Activated naive CD8-positive, alpha-beta T cell treated with anti-CD3 and anti-CD28 coated beads, Interleukin-2, amount 10 ng/mL, durations not matched to agents 7 days and 5 days (primary cell): ENCODE results near the gene RHOXF2. TPM values are rescaled to one million over a fixed set of nuclear protein-coding genes. Genes with fewer than 3 reads are reported as not detected.
A peak's percentile ranks its signal among the peaks of the same experiment; 100 is the strongest.
"Not testable (repeated sequence)": the region's sequence is repeated elsewhere in the genome, so short reads cannot be mapped to it uniquely, and the experiment has no call there.

ENCODE experiments used
- ATAC-seq: fragments of 150-1000 bp; cut with Tn5 transposase; one replicate; pipeline ENCODE4 v1.10.0; 2021; ENCODE audit warnings: low read depth, moderate library complexity
- POLR2A ChIA-PET: fragments of 350-600 bp; sonication (Branson Sonifier 250); formaldehyde crosslinking; loops from one replicate; lab custom pipeline; 2021; ENCODE audit warnings: antibody characterized with exemption; lab: Charles Lee
- DNase-seq: peaks from one replicate; pipeline ENCODE4 v3.0.0; 2021
- H3K27ac Mint-ChIP-seq: one replicate; pipeline ENCODE4 v1.8.0; 2022; ENCODE audit warnings: mild to moderate bottlenecking, mixed read lengths
- H3K27me3 Mint-ChIP-seq: one replicate; pipeline ENCODE4 v1.8.0; 2022; ENCODE audit warnings: mild to moderate bottlenecking, moderate library complexity, mixed read lengths
- H3K36me3 Mint-ChIP-seq: one replicate; pipeline ENCODE4 v1.8.0; 2021; ENCODE audit warnings: mild to moderate bottlenecking, mixed read lengths
- H3K4me1 Mint-ChIP-seq: one replicate; pipeline ENCODE4 v1.8.0; 2021; ENCODE audit warnings: mixed read lengths
- H3K4me3 Mint-ChIP-seq: one replicate; pipeline ENCODE4 v1.8.0; 2022; ENCODE audit warnings: mild to moderate bottlenecking, moderate library complexity, mixed read lengths
- H3K9me3 Mint-ChIP-seq: one replicate; pipeline ENCODE4 v1.8.0; 2021; ENCODE audit warnings: mixed read lengths
- total RNA-seq, 2 experiments: library from RNA; stranded (reverse); gene quantifications; one replicate each; pipeline ENCODE4 v1.2.3, GENCODE V29; 2021

RHOXF2 gene, protein sequence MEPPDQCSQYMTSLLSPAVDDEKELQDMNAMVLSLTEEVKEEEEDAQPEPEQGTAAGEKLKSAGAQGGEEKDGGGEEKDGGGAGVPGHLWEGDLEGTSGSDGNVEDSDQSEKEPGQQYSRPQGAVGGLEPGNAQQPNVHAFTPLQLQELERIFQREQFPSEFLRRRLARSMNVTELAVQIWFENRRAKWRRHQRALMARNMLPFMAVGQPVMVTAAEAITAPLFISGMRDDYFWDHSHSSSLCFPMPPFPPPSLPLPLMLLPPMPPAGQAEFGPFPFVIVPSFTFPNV
- total RNA-seq = not detected

DNA sequence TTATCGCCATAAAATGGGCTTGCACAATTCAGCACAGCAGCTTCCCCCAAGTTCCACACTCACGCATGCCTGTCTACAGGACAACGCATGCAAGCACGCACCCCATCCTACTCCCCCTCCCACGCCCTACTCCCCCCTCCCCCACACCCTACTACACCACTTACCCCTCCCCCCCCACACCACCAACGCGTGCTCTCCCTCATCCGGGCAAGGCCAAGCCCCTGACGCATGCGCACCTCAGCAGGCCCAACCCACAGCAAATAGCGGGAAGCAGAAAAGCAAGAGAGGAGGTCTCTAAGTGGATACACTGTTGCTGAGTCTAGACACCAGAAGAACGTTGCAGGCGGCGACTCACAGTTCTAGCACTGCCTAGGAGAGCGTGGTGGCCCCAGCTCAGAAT, at the start of gene RHOXF2:
Gene RHOXF2 (plus strand): TSS at position 301 of the 400 bp plus-strand sequence. CDS start 138 bp downstream, outside the sequence.
- H3K36me3 Mint-ChIP-seq, POLR2A ChIA-PET, ATAC-seq, H3K4me3 Mint-ChIP-seq, H3K27ac Mint-ChIP-seq, DNase-seq, H3K4me1 Mint-ChIP-seq, H3K9me3 Mint-ChIP-seq, H3K27me3 Mint-ChIP-seq: not testable (repeated sequence)

DNA sequence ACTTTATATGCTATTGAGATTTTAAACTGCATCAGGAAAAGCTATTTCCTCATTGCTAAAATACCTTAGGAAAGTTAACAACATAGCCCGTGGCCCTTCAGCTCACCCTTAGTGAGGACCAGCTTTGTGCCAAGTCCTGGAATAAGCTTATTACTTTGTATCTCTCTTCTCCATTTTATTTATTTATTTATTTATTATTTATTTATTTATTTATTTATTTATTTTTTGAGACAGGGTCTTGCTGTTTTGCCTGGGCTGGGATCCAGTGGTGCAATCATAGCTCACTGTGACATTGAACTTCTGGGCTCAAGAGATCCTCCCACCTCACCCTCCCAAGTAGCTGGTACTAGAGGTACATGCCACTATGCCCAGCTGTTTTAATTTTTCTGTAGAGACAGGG, 49.0 kb upstream of the RHOXF2 start:
- H3K27ac Mint-ChIP-seq = no peak overlapping the region
- H3K27me3 Mint-ChIP-seq = no peaks in the 10 kb centered on the region
- no peak overlapping the region for H3K4me3 Mint-ChIP-seq
- DNase-seq = no peak
- no peaks in the 10 kb centered on the region for H3K4me1 Mint-ChIP-seq
- POLR2A ChIA-PET = no interaction called here
- H3K36me3 Mint-ChIP-seq = no peaks in the 10 kb centered on the region
- H3K9me3 Mint-ChIP-seq = no peaks in the 10 kb centered on the region
- ATAC-seq = no peak

DNA sequence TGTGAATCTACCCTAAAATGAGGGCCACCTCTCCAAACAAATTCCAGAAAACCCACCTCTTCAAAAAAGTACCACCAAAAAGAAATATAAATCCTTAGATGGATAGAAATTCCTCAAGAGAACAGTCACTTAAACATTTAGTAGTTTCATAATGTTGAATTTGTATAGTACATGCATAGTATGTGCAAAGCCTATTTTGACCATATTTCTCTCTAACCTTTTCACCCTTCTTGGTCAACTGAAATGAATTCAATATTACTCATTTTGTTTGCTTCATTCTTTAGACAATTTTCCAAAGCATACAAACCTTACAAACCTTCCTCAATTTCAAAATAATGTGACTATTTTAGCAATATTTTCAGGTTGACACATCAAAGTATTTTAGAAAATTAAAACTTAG, 46.8 kb upstream of the RHOXF2 start:
- H3K9me3 Mint-ChIP-seq = no peaks in the 10 kb centered on the region
- POLR2A ChIA-PET = no interaction called here
- H3K36me3 Mint-ChIP-seq = no peaks in the 10 kb centered on the region
- H3K27me3 Mint-ChIP-seq = no peaks in the 10 kb centered on the region
- H3K4me1 Mint-ChIP-seq = no peaks in the 10 kb centered on the region
- ATAC-seq (no peak), DNase-seq (no peak)
- no peak overlapping the region for H3K4me3 Mint-ChIP-seq
- no peak overlapping the region for H3K27ac Mint-ChIP-seq

DNA sequence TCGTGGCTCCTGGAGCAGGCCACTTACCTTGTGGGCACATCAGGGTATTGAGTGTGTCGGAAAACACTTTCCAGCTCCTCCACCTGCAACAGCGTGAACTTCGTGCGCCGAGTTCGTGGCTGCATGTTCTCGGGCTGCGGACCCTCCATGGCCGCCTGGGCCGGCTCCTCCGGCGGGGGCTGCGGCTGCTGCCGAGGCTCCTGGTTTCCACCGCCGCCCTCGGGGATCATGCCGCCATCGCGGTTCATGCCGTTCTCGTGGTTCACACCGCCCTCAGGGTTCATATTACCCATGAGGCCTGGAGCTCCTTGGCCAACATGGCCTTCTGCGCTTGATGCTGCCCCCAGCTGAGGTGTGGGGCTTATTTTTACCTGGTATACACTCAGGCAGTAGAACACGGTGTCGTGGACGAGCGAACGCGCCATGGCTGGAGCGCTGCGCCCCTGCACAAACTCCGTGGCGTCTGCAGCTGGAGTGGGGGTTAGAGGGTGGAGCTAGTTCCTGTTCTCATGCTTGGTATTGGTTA, 42.9 kb upstream of the RHOXF2 start, which contains the start of gene RHOXF1:
Gene RHOXF1 (minus strand): TSS at position 476 of the 526 bp plus-strand sequence. CDS start 51 bp downstream, at position 425.
- Mint-ChIP-seq H3K4me1 (no peaks in the 10 kb centered on the region), H3K4me3 (no peak within 1 kb of the TSS), H3K27me3 (no peaks in the 10 kb centered on the region), H3K27ac (no peak within 1 kb of the TSS), H3K36me3 (no peaks in the 10 kb centered on the region), H3K9me3 (no peaks in the 10 kb centered on the region)
- ATAC-seq (no peak), DNase-seq (no peak)
- POLR2A ChIA-PET = no interaction called here

DNA sequence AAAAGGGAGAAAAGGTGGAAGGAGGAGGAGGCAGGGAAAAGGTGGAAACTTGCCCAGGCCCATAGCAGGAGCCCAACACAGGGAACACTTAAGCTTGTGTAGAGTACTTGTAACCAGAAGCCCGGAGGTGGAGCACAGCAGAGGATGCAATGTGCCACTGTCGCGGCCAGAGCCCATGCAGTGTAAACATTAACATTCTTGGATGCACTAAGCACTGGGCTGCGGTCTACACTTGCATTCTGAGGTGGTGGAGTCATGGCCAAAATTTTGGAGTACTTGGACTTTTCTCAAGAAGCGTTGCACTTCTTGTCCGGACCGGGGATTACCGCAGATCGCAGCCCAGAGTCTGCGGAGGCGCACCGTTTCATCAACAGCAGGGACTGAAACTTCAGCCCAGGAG, 38.2 kb upstream of the RHOXF2 start:
- POLR2A ChIA-PET = no interaction called here
- Mint-ChIP-seq H3K27ac (no peak overlapping the region), H3K4me3 (no peak overlapping the region), H3K9me3 (no peaks in the 10 kb centered on the region), H3K4me1 (peaks cover 1% of the 10 kb centered on the region), H3K36me3 (no peaks in the 10 kb centered on the region), H3K27me3 (no peaks in the 10 kb centered on the region)
- ATAC-seq = no peak
- DNase-seq = no peak

DNA sequence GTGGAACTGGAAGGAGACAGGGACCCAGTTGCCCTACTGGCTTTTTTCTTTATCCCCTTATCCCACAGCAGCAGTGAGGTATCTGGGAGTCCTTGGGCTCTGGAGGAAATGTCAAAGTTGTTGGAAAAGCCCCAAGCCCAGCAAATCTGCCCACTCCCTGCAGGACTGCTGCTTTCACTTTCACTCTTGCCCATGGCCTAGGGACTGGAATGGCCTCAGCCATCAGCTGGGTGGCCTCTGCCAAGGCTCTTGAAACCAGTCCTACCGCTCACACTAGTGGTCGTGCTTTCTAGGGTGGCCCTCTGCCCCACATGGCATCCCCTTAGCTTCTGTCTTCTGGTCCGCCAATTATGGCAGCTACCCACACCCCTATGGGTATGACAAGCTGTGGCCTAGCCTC, 33.0 kb upstream of the RHOXF2 start:
- POLR2A ChIA-PET = no interaction called here
- H3K27me3 Mint-ChIP-seq = no peaks in the 10 kb centered on the region
- H3K4me1 Mint-ChIP-seq = peaks cover 3% of the 10 kb centered on the region
- no peak overlapping the region for H3K4me3 Mint-ChIP-seq
- ATAC-seq (no peak), DNase-seq (no peak)
- no peak overlapping the region for H3K27ac Mint-ChIP-seq
- no peaks in the 10 kb centered on the region for H3K9me3 Mint-ChIP-seq
- no peaks in the 10 kb centered on the region for H3K36me3 Mint-ChIP-seq

DNA sequence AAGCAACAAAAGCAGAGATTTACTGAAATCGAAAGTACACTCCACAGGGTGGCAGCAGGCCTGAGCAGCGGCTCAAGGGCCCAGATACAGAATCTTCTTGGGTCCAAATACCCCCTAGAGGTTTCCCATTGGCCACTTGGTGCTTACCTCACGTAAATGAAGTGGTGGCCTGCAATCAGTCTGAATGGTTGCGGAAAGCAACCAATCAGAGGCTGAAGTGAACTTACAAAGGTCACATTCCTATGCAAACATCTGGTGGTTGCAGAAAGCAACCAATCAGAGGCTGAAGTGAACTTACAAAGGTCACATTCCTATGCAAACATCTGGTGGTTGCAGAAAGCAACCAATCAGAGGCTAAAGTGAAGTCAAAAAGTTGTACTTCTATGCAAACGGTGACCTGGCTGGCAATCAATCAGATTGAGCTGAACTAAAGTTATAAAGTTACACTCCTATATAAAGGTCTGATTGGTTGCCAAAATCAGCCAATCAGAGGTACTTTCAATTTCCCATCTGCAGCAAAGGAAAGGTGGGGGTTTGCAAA, 30.0 kb upstream of the RHOXF2 start:
- H3K27ac Mint-ChIP-seq, DNase-seq, H3K27me3 Mint-ChIP-seq, POLR2A ChIA-PET, H3K36me3 Mint-ChIP-seq, ATAC-seq, H3K4me1 Mint-ChIP-seq, H3K4me3 Mint-ChIP-seq, H3K9me3 Mint-ChIP-seq: not testable (repeated sequence)

DNA sequence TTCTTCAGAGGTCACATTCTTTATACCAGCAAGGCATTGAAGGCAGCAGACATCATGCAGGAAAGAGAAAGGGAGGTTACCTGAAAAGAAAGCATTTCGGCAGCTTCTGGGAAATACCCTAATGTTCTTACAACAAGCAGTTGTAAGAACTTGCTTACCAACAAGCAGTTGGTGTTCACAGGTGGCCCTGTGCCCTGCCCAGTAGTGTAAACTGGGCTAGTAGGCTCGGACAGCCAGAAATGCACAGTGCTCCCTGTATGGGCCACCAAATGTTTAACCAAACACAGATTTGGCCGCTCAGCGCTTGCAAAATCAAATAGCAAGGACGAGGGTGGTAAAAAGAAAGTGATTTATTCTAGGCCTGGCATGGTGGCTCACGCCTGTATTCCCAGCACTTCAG, 22.3 kb upstream of the RHOXF2 start:
- Mint-ChIP-seq H3K36me3 (no peaks in the 10 kb centered on the region), H3K4me3 (no peak overlapping the region), H3K27ac (no peak overlapping the region), H3K4me1 (peaks cover 2% of the 10 kb centered on the region), H3K27me3 (no peaks in the 10 kb centered on the region), H3K9me3 (no peaks in the 10 kb centered on the region)
- ATAC-seq (no peak), DNase-seq (no peak)
- POLR2A ChIA-PET = no interaction called here

DNA sequence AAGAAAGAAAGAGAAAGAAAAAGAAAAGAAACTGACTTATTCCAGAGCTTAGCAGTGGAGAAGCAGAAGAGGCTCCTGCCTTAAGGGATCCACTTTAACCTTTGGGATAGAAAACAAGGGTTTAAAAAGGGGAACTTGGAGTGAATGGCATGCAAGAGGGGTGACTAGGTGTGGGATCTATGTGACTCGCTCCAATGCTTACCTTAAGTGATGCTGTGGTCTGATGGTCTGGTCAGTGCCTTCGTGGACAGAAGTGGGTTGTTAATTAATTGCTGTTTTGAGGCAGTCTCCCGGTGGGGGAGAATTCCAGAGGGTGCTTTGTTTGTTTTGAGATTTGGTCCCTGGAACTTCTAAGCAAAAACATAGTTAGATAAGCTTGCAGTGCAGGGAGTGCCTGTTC, 21.6 kb upstream of the RHOXF2 start:
- POLR2A ChIA-PET = no interaction called here
- H3K36me3 Mint-ChIP-seq = no peaks in the 10 kb centered on the region
- H3K9me3 Mint-ChIP-seq = no peaks in the 10 kb centered on the region
- ATAC-seq (no peak), DNase-seq (no peak)
- H3K27me3 Mint-ChIP-seq = no peaks in the 10 kb centered on the region
- H3K27ac Mint-ChIP-seq = no peak overlapping the region
- no peak overlapping the region for H3K4me3 Mint-ChIP-seq
- H3K4me1 Mint-ChIP-seq = peaks cover 2% of the 10 kb centered on the region

DNA sequence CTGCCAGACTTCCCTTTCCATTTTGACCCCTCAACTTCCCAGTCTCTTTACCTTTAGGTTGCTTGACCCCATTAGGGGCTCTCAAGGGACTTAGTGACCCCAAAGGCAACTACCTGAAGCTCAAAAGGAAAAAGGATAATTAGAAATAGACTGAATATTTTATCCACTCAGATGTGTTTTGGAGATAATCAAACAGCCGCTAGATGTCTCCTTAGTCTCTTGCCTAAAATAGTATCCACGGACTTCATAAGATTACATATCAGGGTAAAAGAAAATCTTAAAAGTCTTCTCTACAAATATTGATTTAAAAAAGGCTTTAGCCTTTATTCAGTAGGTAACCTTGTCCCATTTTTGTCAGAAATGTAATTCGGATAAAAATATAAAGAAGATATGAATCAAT, 21.0 kb upstream of the RHOXF2 start:
- H3K27ac Mint-ChIP-seq = no peak overlapping the region
- H3K4me1 Mint-ChIP-seq = peaks cover 2% of the 10 kb centered on the region
- no peak overlapping the region for H3K4me3 Mint-ChIP-seq
- no peaks in the 10 kb centered on the region for H3K36me3 Mint-ChIP-seq
- DNase-seq = no peak
- POLR2A ChIA-PET = no interaction called here
- H3K27me3 Mint-ChIP-seq = no peaks in the 10 kb centered on the region
- ATAC-seq = no peak
- H3K9me3 Mint-ChIP-seq = no peaks in the 10 kb centered on the region

DNA sequence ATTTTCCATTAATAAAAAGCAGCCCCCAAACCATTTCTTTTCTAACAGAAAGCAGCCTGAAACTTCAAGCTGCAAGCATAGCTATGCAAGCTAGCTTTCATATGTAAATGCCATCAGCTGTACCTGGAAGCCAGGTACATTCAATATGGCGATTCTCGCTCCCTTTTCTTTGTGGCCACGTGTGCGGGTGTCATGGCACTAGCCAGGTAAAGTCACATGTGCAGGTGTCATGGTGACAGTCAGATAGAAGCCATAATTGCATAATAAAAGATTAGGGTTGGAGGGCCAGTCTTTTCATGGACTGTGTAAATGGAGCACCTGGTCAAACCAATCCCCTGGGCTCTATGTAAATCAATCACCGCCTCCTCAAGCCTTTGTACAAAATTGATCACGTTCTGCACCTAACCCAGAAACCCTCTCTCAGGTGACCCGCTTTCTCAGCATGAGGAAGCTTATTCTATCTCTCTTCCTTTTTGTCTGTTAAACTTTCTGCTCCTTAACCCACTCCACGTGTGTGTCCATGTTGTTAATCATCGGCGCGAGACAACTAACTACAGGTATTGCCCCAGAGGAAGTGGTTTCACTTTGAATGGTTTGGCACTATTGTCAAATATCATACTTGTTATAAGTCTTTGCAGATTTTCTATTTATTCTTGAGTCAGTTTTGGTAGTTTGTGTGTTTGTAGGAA, 18.0 kb upstream of the RHOXF2 start:
- Mint-ChIP-seq H3K4me3 (no peak overlapping the region), H3K9me3 (no peaks in the 10 kb centered on the region), H3K27me3 (no peaks in the 10 kb centered on the region), H3K27ac (no peak overlapping the region), H3K36me3 (peaks cover 2% of the 10 kb centered on the region), H3K4me1 (peaks cover 8% of the 10 kb centered on the region)
- POLR2A ChIA-PET = no interaction called here
- DNase-seq = no peak
- ATAC-seq = no peak

DNA sequence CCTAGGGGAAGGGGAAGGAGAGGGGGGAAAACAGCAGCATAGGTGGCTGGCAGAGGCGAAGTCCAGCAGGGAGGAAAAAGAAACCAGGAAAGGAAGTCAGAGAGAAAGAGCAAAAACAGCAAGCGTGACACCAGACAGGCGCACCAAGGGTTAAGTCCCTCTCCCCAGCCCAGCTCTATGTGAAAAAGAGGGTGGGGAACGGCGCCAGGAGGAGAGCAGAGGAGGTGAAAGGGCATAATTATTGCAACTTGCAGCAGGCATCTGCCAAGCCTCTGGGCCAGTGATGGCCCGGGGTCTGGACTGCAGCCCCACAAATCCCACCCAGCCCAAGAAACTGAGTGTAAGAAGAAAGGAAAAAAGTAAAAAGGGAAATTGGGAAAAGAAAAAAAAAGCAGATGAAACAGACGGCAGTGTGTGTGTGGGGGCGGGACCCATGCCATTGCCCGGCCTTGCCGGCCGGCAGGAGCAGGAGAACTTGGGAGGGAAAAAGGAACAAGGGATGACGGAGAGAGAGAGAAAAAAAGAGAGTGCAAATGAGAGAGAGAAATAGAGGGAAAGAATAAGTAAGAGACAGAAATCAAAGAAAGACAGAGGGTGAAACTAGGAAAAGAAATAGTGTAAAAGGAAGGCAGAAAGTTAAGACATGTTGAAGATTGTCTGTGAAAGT, 14.1 kb upstream of the RHOXF2 start:
- H3K4me1 Mint-ChIP-seq = peaks cover 13% of the 10 kb centered on the region
- no peaks in the 10 kb centered on the region for H3K27me3 Mint-ChIP-seq
- H3K27ac Mint-ChIP-seq = peak overlapping the region; percentile 7
- peaks cover 4% of the 10 kb centered on the region for H3K9me3 Mint-ChIP-seq
- no peak for ATAC-seq
- H3K36me3 Mint-ChIP-seq = peaks cover 7% of the 10 kb centered on the region
- DNase-seq = no peak
- POLR2A ChIA-PET = no interaction called here
- H3K4me3 Mint-ChIP-seq = peak overlapping the region; percentile 44

DNA sequence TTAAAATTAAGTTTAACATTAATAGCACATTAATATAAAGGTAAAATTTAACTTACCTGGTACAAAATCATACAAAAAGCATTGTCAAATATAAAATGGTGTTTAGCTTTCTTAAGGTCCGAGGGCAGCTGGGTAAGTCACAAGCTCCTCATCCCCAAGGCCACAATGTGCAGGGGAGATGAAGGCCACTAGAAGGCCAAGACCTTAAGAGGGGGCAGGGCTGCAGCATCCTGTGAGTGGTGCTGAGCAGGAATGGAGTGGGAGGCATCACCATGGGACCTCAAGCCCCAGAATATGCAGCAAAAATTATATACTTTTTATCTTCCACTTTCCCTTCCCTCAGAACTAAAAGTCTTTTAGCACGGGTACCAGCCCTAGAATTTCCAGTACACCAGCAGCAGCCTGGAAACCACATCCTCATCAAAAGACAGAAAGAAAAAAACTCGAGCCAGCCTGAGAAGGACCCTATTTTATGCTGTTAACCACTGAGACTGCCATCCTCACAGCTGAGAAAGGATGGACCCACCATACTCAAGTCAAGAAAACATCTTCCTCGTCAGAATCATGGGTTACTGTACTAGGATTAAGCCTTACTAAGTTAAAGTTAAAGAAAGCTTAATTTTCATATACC, 13.0 kb upstream of the RHOXF2 start:
- POLR2A ChIA-PET = no interaction called here
- peaks cover 4% of the 10 kb centered on the region for H3K9me3 Mint-ChIP-seq
- peak overlapping the region; percentile 31 for H3K4me3 Mint-ChIP-seq
- ATAC-seq (peak; percentile 52), DNase-seq (no peak)
- no peaks in the 10 kb centered on the region for H3K27me3 Mint-ChIP-seq
- H3K36me3 Mint-ChIP-seq = peaks cover 7% of the 10 kb centered on the region
- peaks cover 13% of the 10 kb centered on the region for H3K4me1 Mint-ChIP-seq
- peak overlapping the region; percentile 41 for H3K27ac Mint-ChIP-seq
